HS-27A (cell line): Measurements from ENCODE around the gene SLC25A34.

ENCODE experiments used
- DNase-seq: peaks from one replicate; pipeline ENCODE4 v3.0.0-alpha.2; 2012; ENCODE audit warnings: low read depth, missing footprints

Gene SLC25A34

GRCh38 chr1:15714406-15715136 lies 21.5 kb upstream of the SLC25A34 start:
- DNase-seq = no peak

GRCh38 chr1:15717418-15718125 lies 18.5 kb upstream of the SLC25A34 start:
- no peak for DNase-seq

- DNase-seq = no peak
Measured at GRCh38 chr1:15718199-15718601, 17.9 kb upstream of the SLC25A34 start.

- no peak for DNase-seq
Measured at GRCh38 chr1:15719381-15720120, 16.5 kb upstream of the SLC25A34 start.

GRCh38 chr1:15720861-15721260 lies 15.2 kb upstream of the SLC25A34 start:
- DNase-seq = no peak

- no peak for DNase-seq
Measured at GRCh38 chr1:15722411-15722810, 13.6 kb upstream of the SLC25A34 start.

GRCh38 chr1:15722836-15723532 lies 13.1 kb upstream of the SLC25A34 start:
- no peak for DNase-seq

- no peak for DNase-seq
Measured at GRCh38 chr1:15723631-15724246, 12.3 kb upstream of the SLC25A34 start.

GRCh38 chr1:15724949-15725880 lies 10.8 kb upstream of the SLC25A34 start:
- DNase-seq = no peak

- no peak for DNase-seq
Measured at GRCh38 chr1:15726508-15726907, 9.6 kb upstream of the SLC25A34 start.

- no peak for DNase-seq
Measured at GRCh38 chr1:15727021-15727420, 9.0 kb upstream of the SLC25A34 start.

- DNase-seq = no peak
Measured at GRCh38 chr1:15727424-15727823, 8.6 kb upstream of the SLC25A34 start.

GRCh38 chr1:15727866-15728534 lies 8.1 kb upstream of the SLC25A34 start:
- no peak for DNase-seq

GRCh38 chr1:15728937-15729657 lies 7.0 kb upstream of the SLC25A34 start:
- no peak for DNase-seq

- DNase-seq = no peak
Measured at GRCh38 chr1:15730423-15730822, 5.6 kb upstream of the SLC25A34 start.

GRCh38 chr1:15730936-15731335 lies 5.1 kb upstream of the SLC25A34 start:
- DNase-seq = no peak

GRCh38 chr1:15731735-15732685 lies 4.0 kb upstream of the SLC25A34 start:
- DNase-seq = no peak

GRCh38 chr1:15732686-15733081 lies 3.4 kb upstream of the SLC25A34 start:
- DNase-seq = no peak
